K562 (cell line): ENCODE data around the gene ACP1. TPM values are rescaled to one million over a fixed set of nuclear protein-coding genes. Genes with fewer than 3 reads are reported as not detected.

Source experiments
- ATAC-seq: fragments of 200-7000 bp; cut with Tn5 transposase; 3 replicates; pipeline ENCODE4 v1.9.1; 2020; ENCODE audit warnings: moderate library complexity
- BruUV-seq: library from RNA; stranded (reverse); fragments of 400-500 nt; replicated peaks from 2 replicates; lab custom pipeline; 2021; lab: Mats Ljungman, UMichigan
- CTCF ChIA-PET: fragments of 300-600 bp; formaldehyde crosslinking; extraction: SDS; loops from one replicate; lab custom pipeline; 2021; ENCODE audit warnings: low intra/inter-chr PET ratio; lab: Yijun Ruan, JAX
- POLR2A ChIA-PET: fragments of 300-600, 350-650 bp; sonication (Branson Sonifier 250); formaldehyde crosslinking; extraction: SDS; loops from one replicate; lab custom pipeline; 2021; ENCODE audit warnings: antibody characterized with exemption, inconsistent platforms; lab: Yijun Ruan, JAX
- DNase-seq, 4 experiments: peaks; one replicate each; pipeline versions ENCODE4 v3.0.0 to v3.0.0-alpha.2; 2011 to 2018; ENCODE audit warnings: low spot score in 3 of 4, mixed read lengths in 3 of 4; ENCODE audit errors: extremely low read depth in 1 of 4
- FAIRE-seq: peaks from 2 replicates; lab custom pipeline; 2011; peaks lifted over from hg19 to GRCh38; lab: Jason Lieb, UNC
- H2AFZ ChIP-seq: 2 replicates; pipeline ENCODE4 v1.6.0; 2011; ENCODE audit warnings: low read depth, low read length, control low read depth, inconsistent platforms
- H3K27ac ChIP-seq: fragments of 200-600 bp; 3 replicates; pipeline ENCODE4 v1.8.0; 2011; ENCODE audit warnings: low read depth, mild to moderate bottlenecking, control low read depth, inconsistent platforms, low read length, moderate library complexity, mixed read lengths; ENCODE audit errors: extremely low read depth
- H3K27me3 ChIP-seq, 2 experiments: fragments of 300-600 bp in 1 of 2; 2 replicates in 1 of 2; 3 replicates in 1 of 2; pipeline versions ENCODE4 v1.6.0 to v1.8.0; 2011; ENCODE audit warnings: inconsistent platforms in 2 of 2, low read length in 2 of 2, mild to moderate bottlenecking in 1 of 2, mixed read lengths in 1 of 2, moderate library complexity in 1 of 2; ENCODE audit not compliant: control insufficient read depth in 2 of 2, insufficient read depth in 2 of 2
- H3K36me3 ChIP-seq: fragments of 300-600 bp; 3 replicates; pipeline ENCODE4 v1.8.0; 2011; ENCODE audit warnings: mild to moderate bottlenecking, low read length, inconsistent platforms; ENCODE audit not compliant: control insufficient read depth, insufficient read depth
- H3K4me1 ChIP-seq, 2 experiments: fragments of 200-600 bp in 1 of 2; replicated peaks in 1 of 2; 2 replicates in 1 of 2; 3 replicates in 1 of 2; pipeline versions ENCODE4 v1.5.1 to v1.8.0; 2011; ENCODE audit warnings: inconsistent platforms in 2 of 2, low read length in 2 of 2, mild to moderate bottlenecking in 1 of 2, mixed read lengths in 1 of 2, moderate library complexity in 1 of 2; ENCODE audit not compliant: control insufficient read depth in 2 of 2, insufficient read depth in 2 of 2
- H3K4me2 ChIP-seq: 2 replicates; pipeline ENCODE4 v1.6.1; 2011; ENCODE audit warnings: low read length, control low read depth, inconsistent platforms, mixed read lengths; ENCODE audit not compliant: insufficient read depth
- H3K4me3 ChIP-seq: fragments of 200-600 bp; sonication (generic), shearing (Covaris generic); 2 replicates; pipeline ENCODE4 v1.5.1; 2016; ENCODE audit warnings: control low read depth, inconsistent platforms
- H3K79me2 ChIP-seq: fragments of 200-600 bp; 3 replicates; pipeline ENCODE4 v1.8.0; 2011; ENCODE audit warnings: low read length, inconsistent platforms; ENCODE audit not compliant: control insufficient read depth, insufficient read depth
- H3K9ac ChIP-seq, 2 experiments: 2 replicates each; pipeline versions ENCODE4 v1.6.0 to v1.6.1; 2011; ENCODE audit warnings: low read depth in 2 of 2, low read length in 2 of 2, control low read depth in 1 of 2, inconsistent platforms in 1 of 2, mild to moderate bottlenecking in 1 of 2, mixed read lengths in 1 of 2; ENCODE audit not compliant: insufficient read depth in 1 of 2
- H3K9me1 ChIP-seq: one replicate; pipeline ENCODE4 v1.6.0; 2011; ENCODE audit warnings: inconsistent platforms, mild to moderate bottlenecking, low read length, moderate library complexity; ENCODE audit not compliant: control insufficient read depth, insufficient read depth
- H3K9me3 ChIP-seq: replicated peaks from 2 replicates; pipeline ENCODE4 v1.5.1; 2011; ENCODE audit warnings: low read depth, low read length, inconsistent platforms; ENCODE audit not compliant: control insufficient read depth, insufficient read depth
- H4K20me1 ChIP-seq: replicated peaks from 2 replicates; pipeline ENCODE4 v1.6.1; 2011; ENCODE audit warnings: low read length, inconsistent platforms, mixed read lengths; ENCODE audit not compliant: control insufficient read depth, insufficient read depth
- CHD1 ChIP-seq: fragments of 200-600 bp; sonication (generic); IDR thresholded peaks from one replicate; pipeline ENCODE4 v1.6.1; 2012; ENCODE audit warnings: mild to moderate bottlenecking, moderate library complexity, low read length, inconsistent platforms
- ELF1 ChIP-seq: fragments of 200-800 bp; sonication (Bioruptor generic); IDR thresholded peaks from 2 replicates; pipeline ENCODE4 v1.6.1; 2016; ENCODE audit warnings: missing genetic modification characterization, missing compliant biosample characterization
- FOXO4 ChIP-seq: fragments of 450-650 bp; formaldehyde crosslinking; IDR thresholded peaks from 2 replicates; pipeline ENCODE4 v1.4.0; 2020; ENCODE audit warnings: mild to moderate bottlenecking, moderate library complexity
- GABPB2 ChIP-seq: fragments of 250-450 bp; sonication (Bioruptor Pico); conservative IDR thresholded peaks from 2 replicates; pipeline ENCODE4 v1.5.1; 2021; ENCODE audit warnings: mild to moderate bottlenecking
- HDAC2 ChIP-seq: fragments of 450-650 bp; IDR thresholded peaks from 2 replicates; pipeline ENCODE4 v1.6.1; 2016; ENCODE audit warnings: mild to moderate bottlenecking
- JUND ChIP-seq, 2 experiments: IDR thresholded peaks; 2 replicates in 1 of 2; 3 replicates in 1 of 2; pipeline ENCODE4 v1.6.1; 2011; ENCODE audit warnings: borderline replicate concordance in 2 of 2, low read depth in 2 of 2, low read length in 2 of 2, improper control_type of control experiment in 1 of 2, missing biosample characterization in 1 of 2, missing genetic modification characterization in 1 of 2, missing genetic modification reagents in 1 of 2
- NFIX ChIP-seq: fragments of 250-450 bp; sonication (Bioruptor Pico); IDR thresholded peaks from 2 replicates; pipeline ENCODE4 v1.4.0; 2020; ENCODE audit warnings: low read depth, mild to moderate bottlenecking, moderate library complexity
- PML ChIP-seq: IDR thresholded peaks from 2 replicates; pipeline ENCODE4 v1.6.1; 2012; ENCODE audit warnings: low read length, inconsistent platforms
- TARDBP ChIP-seq: fragments of 450-650 bp; IDR thresholded peaks from 2 replicates; pipeline ENCODE4 v1.6.1; 2016
- TCF7 ChIP-seq: sonication (generic); IDR thresholded peaks from 2 replicates; pipeline ENCODE4 v1.6.1; 2016; ENCODE audit warnings: antibody characterized with exemption, borderline replicate concordance
- ZNF121 ChIP-seq: sonication (generic); formaldehyde crosslinking; conservative IDR thresholded peaks from 2 replicates; pipeline ENCODE4 v1.8.0; 2022; ENCODE audit warnings: missing genetic modification reagents
- ZNF212 ChIP-seq: fragments of 450-650 bp; formaldehyde crosslinking; IDR thresholded peaks from 2 replicates; pipeline ENCODE4 v1.4.0; 2020; ENCODE audit warnings: mild to moderate bottlenecking
- ZNF280B ChIP-seq: fragments of 250-450 bp; sonication (Bioruptor Pico); IDR thresholded peaks from 2 replicates; pipeline ENCODE4 v1.5.1; 2021; ENCODE audit warnings: mild to moderate bottlenecking
- ZNF354B ChIP-seq: fragments of 250-450 bp; sonication (Bioruptor Pico); IDR thresholded peaks from 2 replicates; pipeline ENCODE4 v1.4.0; 2020
- WGBS: fragments of 100-300 bp; shearing (Covaris generic); methylation state at CpG from one replicate; pipeline ENCODE4 v1.1.6; 2016; ENCODE audit warnings: low coverage, mixed read lengths; ENCODE audit not compliant: insufficient coverage; ENCODE audit errors: missing lambda C conversion rate; 5-methylcytosine and 5-hydroxymethylcytosine counted together
- in situ Hi-C: fragments of 300-500 bp; cut with MboI; formaldehyde crosslinking; loops from 4 replicates; pipeline ENCODE4 v1.15.0; 2018; ENCODE audit warnings: inconsistent platforms, mixed read lengths
- intact Hi-C: fragments of 100-400 bp; cut with micrococcal nuclease; formaldehyde crosslinking; loops from 2 replicates; pipeline ENCODE4 v1.14.2; 2022
- polyA plus RNA-seq, 8 experiments: library from polyadenylated mRNA; depleted of rRNA in 4 of 8; stranded (reverse) in 5 of 8; unstranded in 3 of 8; fragments of >200 nt; fragmentation: Nextera tagmentation in 2 of 8; fragmentation: Illumina TruSeq in 1 of 8; extraction: Ambion mirVana in 2 of 8; extraction: Trizol in 1 of 8; gene quantifications; 2 replicates each; pipeline versions ENCODE4 v1.2.1 to v1.2.3, GENCODE V29; 2011 to 2014; ENCODE audit warnings: inconsistent platforms in 1 of 8, missing spikeins in 1 of 8
- total RNA-seq, 7 experiments: library from RNA; depleted of rRNA in 6 of 7; stranded (reverse); fragments of >200 nt in 6 of 7; fragmentation: Illumina TruSeq in 2 of 7; extraction: Trizol in 2 of 7; gene quantifications; 2 replicates each; pipeline versions ENCODE4 v1.2.1 to v1.2.3, GENCODE V29; 2011 to 2021; ENCODE audit warnings: low replicate concordance in 1 of 7
- TF ChIP-seq, protein P1 (sequence below): fragments of 450-650 bp; formaldehyde crosslinking; IDR thresholded peaks from 2 replicates; pipeline ENCODE4 v1.4.0; 2020; ENCODE audit warnings: mild to moderate bottlenecking, moderate library complexity

ACP1 gene
- total and polyA plus RNA-seq, 9 of the 15 experiments (the other 6 are each of a cell fraction or from before 2014, with no cell fraction given): 139 to 493 (median 189) TPM

DNA sequence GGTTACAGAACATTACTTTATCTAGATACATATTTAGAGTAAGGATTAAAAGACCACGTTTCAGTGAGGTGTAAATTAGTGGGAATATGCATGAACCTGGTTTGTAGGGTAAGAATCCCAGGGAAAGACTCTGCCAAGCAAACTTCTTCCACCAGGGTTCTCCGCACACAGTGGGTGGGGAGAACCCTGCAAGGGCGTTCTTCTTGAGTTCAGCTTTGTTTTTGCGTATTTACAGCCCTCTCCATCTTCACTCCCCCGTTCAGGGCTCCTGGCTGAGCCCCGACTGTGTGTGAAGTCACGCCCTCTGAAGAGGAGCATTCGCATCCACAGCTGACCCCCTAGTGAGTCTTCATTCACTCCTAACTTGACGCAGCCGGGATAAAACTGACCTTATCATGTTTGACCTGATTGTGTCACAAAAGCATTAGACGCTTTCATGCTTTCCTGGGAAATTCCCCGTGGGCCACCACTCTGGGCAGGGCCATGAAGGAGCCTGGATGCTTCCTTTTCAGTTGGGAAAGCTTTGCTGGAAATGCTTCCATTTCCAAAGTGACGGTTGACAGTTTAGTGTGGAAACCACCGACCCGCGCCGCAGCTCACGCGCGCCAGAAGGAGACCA is 22.1 kb downstream of the ACP1 start:
- peaks cover 0 to 13% of the 10 kb centered on the region in 2 experiments; a peak in 3 of 5 replicates for H3K4me1 ChIP-seq
- H3K4me3 ChIP-seq: no peak overlapping the region
- H3K79me2 ChIP-seq: no peaks in the 10 kb centered on the region
- no peak for ATAC-seq
- H3K36me3 ChIP-seq: peaks cover 7% of the 10 kb centered on the region; the same call in 2 of the 3 replicates
- no peak overlapping the region for H3K27ac ChIP-seq
- CTCF ChIA-PET: no interaction called here
- 81% methylated on average over 17 of the region's 20 CpGs for WGBS
- no peaks in the 10 kb centered on the region for H3K9me1 ChIP-seq
- in situ Hi-C loops (no loop called here), intact Hi-C loops (no loop called here)
- H2AFZ ChIP-seq: no peak overlapping the region
- no peak for DNase-seq
- H3K9me3 ChIP-seq: no peaks in the 10 kb centered on the region
- no peak overlapping the region for H3K4me2 ChIP-seq
- FAIRE-seq: no peak
- no peaks in the 10 kb centered on the region for H4K20me1 ChIP-seq
- H3K27me3 ChIP-seq: no peaks in the 10 kb centered on the region
- TF ChIP-seq HDAC2 (no peak), NFIX (CRISPR knock-in tag) (no peak), CHD1 (no peak), TCF7 (no peak), PML (no peak), ZNF354B (CRISPR knock-in tag) (no peak), ZNF280B (CRISPR knock-in tag) (no peak), TARDBP (no peak), FOXO4 (CRISPR knock-in tag) (no peak), ZNF121 (CRISPR knock-in tag) (no peak), ZNF212 (no peak), JUND (IDR thresholded peaks at IDR 0.05; ENCODE audit: borderline replicate concordance, low read depth, low read length) (no peak), JUND (tag; IDR thresholded peaks at IDR 0.05; ENCODE audit: borderline replicate concordance, low read depth, low read length) (no peak), GABPB2 (no peak), ELF1 (tag) (no peak)
- TF ChIP-seq, protein P1, sequence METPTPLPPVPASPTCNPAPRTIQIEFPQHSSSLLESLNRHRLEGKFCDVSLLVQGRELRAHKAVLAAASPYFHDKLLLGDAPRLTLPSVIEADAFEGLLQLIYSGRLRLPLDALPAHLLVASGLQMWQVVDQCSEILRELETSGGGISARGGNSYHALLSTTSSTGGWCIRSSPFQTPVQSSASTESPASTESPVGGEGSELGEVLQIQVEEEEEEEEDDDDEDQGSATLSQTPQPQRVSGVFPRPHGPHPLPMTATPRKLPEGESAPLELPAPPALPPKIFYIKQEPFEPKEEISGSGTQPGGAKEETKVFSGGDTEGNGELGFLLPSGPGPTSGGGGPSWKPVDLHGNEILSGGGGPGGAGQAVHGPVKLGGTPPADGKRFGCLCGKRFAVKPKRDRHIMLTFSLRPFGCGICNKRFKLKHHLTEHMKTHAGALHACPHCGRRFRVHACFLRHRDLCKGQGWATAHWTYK (CRISPR knock-in tag): no peak
- no TSS peak for BruUV-seq
- POLR2A ChIA-PET: no interaction called here
- H3K9ac ChIP-seq: no peak overlapping the region
